ENCODE results near the gene FLCN. TPM values are rescaled to one million over a fixed set of nuclear protein-coding genes. Genes with fewer than 3 reads are reported as not detected.

FLCN gene
- total RNA-seq, 1 donor, result 67.3 TPM

GRCh38 chr17:17204041-17204591 lies 32.9 kb downstream of the FLCN start:
- no peak overlapping the region for H3K4me3 ChIP-seq (ENCODE audit: low read depth, low read length)
- TF ChIP-seq, protein P1, sequence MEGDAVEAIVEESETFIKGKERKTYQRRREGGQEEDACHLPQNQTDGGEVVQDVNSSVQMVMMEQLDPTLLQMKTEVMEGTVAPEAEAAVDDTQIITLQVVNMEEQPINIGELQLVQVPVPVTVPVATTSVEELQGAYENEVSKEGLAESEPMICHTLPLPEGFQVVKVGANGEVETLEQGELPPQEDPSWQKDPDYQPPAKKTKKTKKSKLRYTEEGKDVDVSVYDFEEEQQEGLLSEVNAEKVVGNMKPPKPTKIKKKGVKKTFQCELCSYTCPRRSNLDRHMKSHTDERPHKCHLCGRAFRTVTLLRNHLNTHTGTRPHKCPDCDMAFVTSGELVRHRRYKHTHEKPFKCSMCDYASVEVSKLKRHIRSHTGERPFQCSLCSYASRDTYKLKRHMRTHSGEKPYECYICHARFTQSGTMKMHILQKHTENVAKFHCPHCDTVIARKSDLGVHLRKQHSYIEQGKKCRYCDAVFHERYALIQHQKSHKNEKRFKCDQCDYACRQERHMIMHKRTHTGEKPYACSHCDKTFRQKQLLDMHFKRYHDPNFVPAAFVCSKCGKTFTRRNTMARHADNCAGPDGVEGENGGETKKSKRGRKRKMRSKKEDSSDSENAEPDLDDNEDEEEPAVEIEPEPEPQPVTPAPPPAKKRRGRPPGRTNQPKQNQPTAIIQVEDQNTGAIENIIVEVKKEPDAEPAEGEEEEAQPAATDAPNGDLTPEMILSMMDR (IDR thresholded peaks at IDR 0.05; ENCODE audit: insufficient read depth, low read length), result no peak
- DNase-seq (ENCODE audit: low read depth), result no peak

GRCh38 chr17:17203173-17203730 lies 33.7 kb downstream of the FLCN start:
- H3K4me3 ChIP-seq (ENCODE audit: low read depth, low read length), result no peak overlapping the region
- TF ChIP-seq, protein P1 (IDR thresholded peaks at IDR 0.05; ENCODE audit: insufficient read depth, low read length), result no peak
- DNase-seq (ENCODE audit: low read depth), result no peak

- DNase-seq (ENCODE audit: low read depth), result no peak
- no peak overlapping the region for H3K4me3 ChIP-seq (ENCODE audit: low read depth, low read length)
- TF ChIP-seq, protein P1 (IDR thresholded peaks at IDR 0.05; ENCODE audit: insufficient read depth, low read length), result no peak
These were observed 35.1 kb downstream of the FLCN start for GRCh38 chr17:17201907-17202306.

- no peak overlapping the region for H3K4me3 ChIP-seq (ENCODE audit: low read depth, low read length)
- no peak for DNase-seq (ENCODE audit: low read depth)
- TF ChIP-seq, protein P1 (IDR thresholded peaks at IDR 0.05; ENCODE audit: insufficient read depth, low read length), result no peak
These were observed 35.7 kb downstream of the FLCN start for GRCh38 chr17:17201271-17201670.

- TF ChIP-seq, protein P1 (IDR thresholded peaks at IDR 0.05; ENCODE audit: insufficient read depth, low read length), result no peak
- no peak for DNase-seq (ENCODE audit: low read depth)
- no peak overlapping the region for H3K4me3 ChIP-seq (ENCODE audit: low read depth, low read length)
These were observed 36.1 kb downstream of the FLCN start for GRCh38 chr17:17200831-17201230.

DNA sequence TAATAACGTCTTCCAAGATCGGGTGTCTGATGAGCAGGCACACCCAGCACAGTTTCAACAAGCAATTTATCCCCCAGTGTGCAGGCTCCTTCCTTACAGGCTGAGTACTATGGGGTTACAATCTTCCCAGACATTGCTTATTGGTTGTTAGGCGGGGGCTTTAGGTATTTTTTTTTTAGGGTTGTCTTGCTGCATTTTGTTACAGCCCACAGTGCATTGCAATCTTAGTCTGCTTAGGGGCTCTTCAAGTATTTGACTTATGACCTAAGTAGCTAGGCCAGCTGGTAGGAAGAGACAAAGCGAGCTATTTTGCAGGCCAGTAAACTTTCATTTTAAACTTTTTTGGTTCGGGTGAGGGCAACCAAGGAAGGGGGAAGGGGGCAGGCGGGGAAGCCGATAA lies 36.7 kb downstream of the FLCN start:
- H3K4me3 ChIP-seq (ENCODE audit: low read depth, low read length), result no peak overlapping the region
- DNase-seq (ENCODE audit: low read depth), result no peak
- TF ChIP-seq, protein P1 (IDR thresholded peaks at IDR 0.05; ENCODE audit: insufficient read depth, low read length), result no peak

GRCh38 chr17:17198281-17198680 lies 38.7 kb downstream of the FLCN start:
- no peak for DNase-seq (ENCODE audit: low read depth)
- H3K4me3 ChIP-seq (ENCODE audit: low read depth, low read length), result no peak overlapping the region
- TF ChIP-seq, protein P1 (IDR thresholded peaks at IDR 0.05; ENCODE audit: insufficient read depth, low read length), result no peak

All from fibroblast of the aortic adventitia (primary cell).